ENCODE data around the gene ETF1. TPM values are rescaled to one million over a fixed set of nuclear protein-coding genes. Genes with fewer than 3 reads are reported as not detected.

ETF1 gene
- total RNA-seq, 1 donor from 2014 or later, result 153 TPM

GRCh38 chr5:138472353-138472752 lies 70.7 kb downstream of the ETF1 start:
- Histone ChIP-seq H3K4me3 (ENCODE audit: insufficient read depth, low read depth, low read length) (no peak overlapping the region), H3K79me2 (ENCODE audit: insufficient read depth, low read length) (peaks cover 10% of the 10 kb centered on the region), H3K27me3 (ENCODE audit: insufficient read depth, low read length) (no peaks in the 10 kb centered on the region), H3K27ac (ENCODE audit: low read depth, low read length) (no peak overlapping the region), H3K9ac (ENCODE audit: low read length) (no peak overlapping the region), H2AFZ (ENCODE audit: low read depth, low read length) (no peak overlapping the region), H3K4me2 (ENCODE audit: low read length) (no peak overlapping the region), H3K4me1 (ENCODE audit: insufficient read depth, low read length) (peaks cover 7% of the 10 kb centered on the region), H3K36me3 (ENCODE audit: insufficient read depth, low read length) (peaks cover 18% of the 10 kb centered on the region), H4K20me1 (ENCODE audit: insufficient read depth, low read length) (peaks cover 37% of the 10 kb centered on the region), H3K9me3 (ENCODE audit: insufficient read depth, low read depth, low read length) (no peaks in the 10 kb centered on the region)
- Mint-ChIP-seq H3K4me3 (ENCODE audit: unreplicated experiment) (no peak overlapping the region), H3K27ac (ENCODE audit: unreplicated experiment) (no peak overlapping the region), H3K27me3 (ENCODE audit: low read depth, unreplicated experiment) (peaks cover 20% of the 10 kb centered on the region), H3K36me3 (ENCODE audit: low read depth, unreplicated experiment) (peaks cover 16% of the 10 kb centered on the region), H3K9me3 (ENCODE audit: unreplicated experiment) (peaks cover 2% of the 10 kb centered on the region), H3K4me1 (ENCODE audit: low read depth, unreplicated experiment) (peaks cover 2% of the 10 kb centered on the region)
- TF ChIP-seq EZH2 (IDR thresholded peaks at IDR 0.05; ENCODE audit: insufficient read depth, low read length) (no peak), CTCF (IDR thresholded peaks at IDR 0.05; ENCODE audit: insufficient read depth, low read depth, low read length) (no peak)
- no peak for FAIRE-seq
- no peak for DNase-seq (ENCODE audit: low read depth)

- Histone ChIP-seq H3K9ac (ENCODE audit: low read length) (no peak overlapping the region), H3K4me3 (ENCODE audit: insufficient read depth, low read depth, low read length) (no peak overlapping the region), H3K4me1 (ENCODE audit: insufficient read depth, low read length) (peaks cover 16% of the 10 kb centered on the region), H3K79me2 (ENCODE audit: insufficient read depth, low read length) (peaks cover 23% of the 10 kb centered on the region), H3K4me2 (ENCODE audit: low read length) (no peak overlapping the region), H2AFZ (ENCODE audit: low read depth, low read length) (no peak overlapping the region), H3K9me3 (ENCODE audit: insufficient read depth, low read depth, low read length) (no peaks in the 10 kb centered on the region), H3K36me3 (ENCODE audit: insufficient read depth, low read length) (peaks cover 23% of the 10 kb centered on the region), H4K20me1 (ENCODE audit: insufficient read depth, low read length) (peaks cover 51% of the 10 kb centered on the region), H3K27ac (ENCODE audit: low read depth, low read length) (no peak overlapping the region), H3K27me3 (ENCODE audit: insufficient read depth, low read length) (no peaks in the 10 kb centered on the region)
- peaks cover 5% of the 10 kb centered on the region for H3K4me1 Mint-ChIP-seq (ENCODE audit: low read depth, unreplicated experiment)
- H3K4me3 Mint-ChIP-seq (ENCODE audit: unreplicated experiment), result no peak overlapping the region
- FAIRE-seq (no peak), DNase-seq (ENCODE audit: low read depth) (no peak)
- TF ChIP-seq EZH2 (IDR thresholded peaks at IDR 0.05; ENCODE audit: insufficient read depth, low read length) (no peak), CTCF (IDR thresholded peaks at IDR 0.05; ENCODE audit: insufficient read depth, low read depth, low read length) (no peak)
- H3K36me3 Mint-ChIP-seq (ENCODE audit: low read depth, unreplicated experiment), result peaks cover 26% of the 10 kb centered on the region
- H3K27ac Mint-ChIP-seq (ENCODE audit: unreplicated experiment), result no peak overlapping the region
- H3K9me3 Mint-ChIP-seq (ENCODE audit: unreplicated experiment), result peaks cover 4% of the 10 kb centered on the region
- H3K27me3 Mint-ChIP-seq (ENCODE audit: low read depth, unreplicated experiment), result peaks cover 17% of the 10 kb centered on the region
Observed at GRCh38 chr5:138471052-138471361, 72.0 kb downstream of the ETF1 start.

GRCh38 chr5:138470322-138471051 lies 72.5 kb downstream of the ETF1 start:
- Mint-ChIP-seq H3K4me1 (ENCODE audit: low read depth, unreplicated experiment) (peaks cover 5% of the 10 kb centered on the region), H3K27me3 (ENCODE audit: low read depth, unreplicated experiment) (peaks cover 17% of the 10 kb centered on the region), H3K36me3 (ENCODE audit: low read depth, unreplicated experiment) (peaks cover 26% of the 10 kb centered on the region), H3K27ac (ENCODE audit: unreplicated experiment) (peak overlapping the region; percentile 18), H3K9me3 (ENCODE audit: unreplicated experiment) (peaks cover 4% of the 10 kb centered on the region), H3K4me3 (ENCODE audit: unreplicated experiment) (peak overlapping the region; percentile 62)
- Histone ChIP-seq H3K36me3 (ENCODE audit: insufficient read depth, low read length) (peaks cover 23% of the 10 kb centered on the region), H3K27me3 (ENCODE audit: insufficient read depth, low read length) (no peaks in the 10 kb centered on the region), H4K20me1 (ENCODE audit: insufficient read depth, low read length) (peaks cover 56% of the 10 kb centered on the region), H3K4me2 (ENCODE audit: low read length) (no peak overlapping the region), H3K4me3 (ENCODE audit: insufficient read depth, low read depth, low read length) (no peak overlapping the region), H3K4me1 (ENCODE audit: insufficient read depth, low read length) (peaks cover 16% of the 10 kb centered on the region), H3K27ac (ENCODE audit: low read depth, low read length) (no peak overlapping the region), H3K9me3 (ENCODE audit: insufficient read depth, low read depth, low read length) (no peaks in the 10 kb centered on the region), H3K79me2 (ENCODE audit: insufficient read depth, low read length) (peaks cover 28% of the 10 kb centered on the region), H2AFZ (ENCODE audit: low read depth, low read length) (no peak overlapping the region), H3K9ac (ENCODE audit: low read length) (no peak overlapping the region)
- peak; percentile 41 for FAIRE-seq
- no peak for TF ChIP-seq CTCF (IDR thresholded peaks at IDR 0.05; ENCODE audit: insufficient read depth, low read depth, low read length)
- no peak for TF ChIP-seq EZH2 (IDR thresholded peaks at IDR 0.05; ENCODE audit: insufficient read depth, low read length)
- no peak for DNase-seq (ENCODE audit: low read depth)

All from astrocyte (in vitro differentiated cells and primary cell).